HG02943 (cell line): ENCODE data around the gene MACC1.

ENCODE experiments used
- ATAC-seq: cut with Tn5 transposase; IDR thresholded peaks from one replicate; pipeline ENCODE4 v1.9.1; 2021; ENCODE audit warnings: mild to moderate bottlenecking, low read depth, moderate library complexity; ENCODE audit not compliant: unreplicated experiment

MACC1 gene

GRCh38 chr7:20229646-20230500, 12.7 kb upstream of the MACC1 start:
- no peak for ATAC-seq

- ATAC-seq, result no peak
Observed at GRCh38 chr7:20229081-20229480, 11.9 kb upstream of the MACC1 start.

GRCh38 chr7:20228654-20229053, 11.5 kb upstream of the MACC1 start:
- ATAC-seq, result no peak

GRCh38 chr7:20227291-20227795, 10.2 kb upstream of the MACC1 start:
- ATAC-seq, result no peak

- no peak for ATAC-seq
Observed at GRCh38 chr7:20226860-20227259, 9.7 kb upstream of the MACC1 start.

- ATAC-seq, result no peak
Observed at GRCh38 chr7:20225384-20225783, 8.2 kb upstream of the MACC1 start.

- no peak for ATAC-seq
Observed at GRCh38 chr7:20224025-20224424, 6.8 kb upstream of the MACC1 start.

GRCh38 chr7:20223356-20223755, 6.2 kb upstream of the MACC1 start:
- no peak for ATAC-seq

- ATAC-seq, result no peak
Observed at GRCh38 chr7:20222219-20222828, 5.1 kb upstream of the MACC1 start.

GRCh38 chr7:20220921-20221547, 3.9 kb upstream of the MACC1 start:
- no peak for ATAC-seq

GRCh38 chr7:20220293-20220761, 3.1 kb upstream of the MACC1 start:
- peak; percentile 25 for ATAC-seq

- peak; percentile 73 for ATAC-seq
Observed at GRCh38 chr7:20219446-20220292, 2.5 kb upstream of the MACC1 start.

- no peak for ATAC-seq
Observed at GRCh38 chr7:20219062-20219445, 1.9 kb upstream of the MACC1 start.

GRCh38 chr7:20218279-20218678, 1.1 kb upstream of the MACC1 start:
- no peak for ATAC-seq

GRCh38 chr7:20216406-20217036, 663 bp downstream of the MACC1 start:
- no peak for ATAC-seq

GRCh38 chr7:20214921-20215669, 2.1 kb downstream of the MACC1 start:
- no peak for ATAC-seq

- no peak for ATAC-seq
Observed at GRCh38 chr7:20214132-20214531, 3.1 kb downstream of the MACC1 start.

- no peak for ATAC-seq
Observed at GRCh38 chr7:20213378-20213777, 3.8 kb downstream of the MACC1 start.

GRCh38 chr7:20211376-20211775, 5.8 kb downstream of the MACC1 start:
- ATAC-seq, result no peak
